K562 (cell line): ENCODE results near the gene SDE2. TPM values are rescaled to one million over a fixed set of nuclear protein-coding genes. Genes with fewer than 3 reads are reported as not detected.

Experiments
- ARID4B ChIP-seq: sonication (generic); formaldehyde crosslinking; IDR thresholded peaks from 2 replicates; pipeline ENCODE4 v1.8.0; 2022; ENCODE audit warnings: mild to moderate bottlenecking, missing genetic modification reagents
- CREB5 ChIP-seq: fragments of 250-450 bp; sonication (Bioruptor Pico); IDR thresholded peaks from 2 replicates; pipeline ENCODE4 v1.5.0; 2020; ENCODE audit warnings: mild to moderate bottlenecking
- GTF2E2 ChIP-seq: fragments of 200-800 bp; sonication (Bioruptor generic); IDR thresholded peaks from 2 replicates; pipeline ENCODE4 v1.6.1; 2016; ENCODE audit warnings: missing genetic modification characterization, missing compliant biosample characterization
- SAFB2 ChIP-seq: fragments of 200-400 bp; formaldehyde crosslinking; IDR thresholded peaks from 2 replicates; pipeline ENCODE4 v1.6.1; 2018; ENCODE audit warnings: borderline replicate concordance, low read length, low read depth, moderate library complexity; ENCODE audit not compliant: severe bottlenecking
- SIN3A ChIP-seq, 2 experiments: fragments of 150-350 bp in 1 of 2; IDR thresholded peaks; 2 replicates each; pipeline ENCODE4 v1.6.1; 2011 to 2016; ENCODE audit warnings: borderline replicate concordance in 2 of 2, low read depth in 2 of 2, low read length in 2 of 2, mild to moderate bottlenecking in 2 of 2, moderate library complexity in 2 of 2; ENCODE audit not compliant: control insufficient read depth in 1 of 2
- SMAD1 ChIP-seq: fragments of 150-350 bp; IDR thresholded peaks from 2 replicates; pipeline ENCODE4 v1.6.1; 2014; ENCODE audit warnings: low read length, low read depth; ENCODE audit not compliant: partially characterized antibody
- polyA plus RNA-seq, 8 experiments: library from polyadenylated mRNA; depleted of rRNA in 4 of 8; stranded (reverse) in 5 of 8; unstranded in 3 of 8; fragments of >200 nt; fragmentation: Nextera tagmentation in 2 of 8; fragmentation: Illumina TruSeq in 1 of 8; extraction: Ambion mirVana in 2 of 8; extraction: Trizol in 1 of 8; gene quantifications; 2 replicates each; pipeline versions ENCODE4 v1.2.1 to v1.2.3, GENCODE V29; 2011 to 2014; ENCODE audit warnings: inconsistent platforms in 1 of 8, missing spikeins in 1 of 8
- total RNA-seq, 7 experiments: library from RNA; depleted of rRNA in 6 of 7; stranded (reverse); fragments of >200 nt in 6 of 7; fragmentation: Illumina TruSeq in 2 of 7; extraction: Trizol in 2 of 7; gene quantifications; 2 replicates each; pipeline versions ENCODE4 v1.2.1 to v1.2.3, GENCODE V29; 2011 to 2021; ENCODE audit warnings: low replicate concordance in 1 of 7

Gene SDE2
- total and polyA plus RNA-seq, 9 of the 15 experiments (the other 6 are each of a cell fraction or from before 2014, with no cell fraction given): 14.3 to 62.3 (median 46.0) TPM

GRCh38 chr1:226033582-226033981, 34.4 kb upstream of the SDE2 start (continued):
- TF ChIP-seq ARID4B (no peak), SAFB2 (no peak), SMAD1 (no peak), CREB5 (CRISPR knock-in tag) (no peak), GTF2E2 (tag) (no peak), SIN3A (IDR thresholded peaks at IDR 0.05; ENCODE audit: borderline replicate concordance in 2 of 2, control insufficient read depth in 1 of 2, low read depth in 2 of 2, low read length in 2 of 2) (no peak)
